K562 (cell line): Measurements from ENCODE around the gene RPL14. TPM values are rescaled to one million over a fixed set of nuclear protein-coding genes. Genes with fewer than 3 reads are reported as not detected.

Experiments
- BMI1 ChIP-seq: fragments of 150-350 bp; IDR thresholded peaks from 2 replicates; pipeline ENCODE4 v1.6.1; 2014; ENCODE audit warnings: low read length
- FOS ChIP-seq: IDR thresholded peaks from 3 replicates; pipeline ENCODE4 v1.6.1; 2011; ENCODE audit not compliant: insufficient read length; ENCODE audit errors: extremely low read depth
- HDAC8 ChIP-seq: fragments of 450-650 bp; IDR thresholded peaks from 2 replicates; pipeline ENCODE4 v1.6.1; 2016; ENCODE audit warnings: mild to moderate bottlenecking, missing genetic modification characterization, moderate library complexity, missing compliant biosample characterization
- HDGF ChIP-seq: fragments of 450-650 bp; IDR thresholded peaks from 2 replicates; pipeline ENCODE4 v1.6.1; 2016
- KDM4B ChIP-seq, 2 experiments: fragments of 450-650 bp in 1 of 2; sonication (generic) in 1 of 2; IDR thresholded peaks; 2 replicates each; pipeline ENCODE4 v1.6.1; 2016 to 2017; ENCODE audit warnings: borderline replicate concordance in 2 of 2, antibody characterized with exemption in 1 of 2, low read depth in 1 of 2, mild to moderate bottlenecking in 1 of 2
- MEF2D ChIP-seq: conservative IDR thresholded peaks from 2 replicates; pipeline ENCODE4 v1.6.1; 2016; ENCODE audit warnings: low read depth, missing genetic modification characterization, missing compliant biosample characterization
- MYC ChIP-seq, 2 experiments: fragments of 250-450 bp in 1 of 2; sonication (Bioruptor Pico) in 1 of 2; IDR thresholded peaks; 2 replicates each; pipeline versions ENCODE4 v1.5.1 to v1.6.1; 2012 to 2021; ENCODE audit warnings: low read depth in 2 of 2, borderline replicate concordance in 1 of 2, improper control_type of control experiment in 1 of 2, low read length in 1 of 2, mild to moderate bottlenecking in 1 of 2, moderate library complexity in 1 of 2
- NCOA1 ChIP-seq: fragments of 450-650 bp; IDR thresholded peaks from 2 replicates; pipeline ENCODE4 v1.6.1; 2016; ENCODE audit warnings: low read depth
- RAD21 ChIP-seq, 2 experiments: fragments of 250-450 bp in 1 of 2; fragments of 450-650 bp in 1 of 2; sonication (Bioruptor Pico) in 1 of 2; formaldehyde crosslinking in 1 of 2; IDR thresholded peaks in 1 of 2; conservative IDR thresholded peaks in 1 of 2; 2 replicates each; pipeline versions ENCODE4 v1.4.0 to v1.8.0; 2020 to 2022; ENCODE audit warnings: mild to moderate bottlenecking in 2 of 2, moderate library complexity in 1 of 2
- SAFB2 ChIP-seq: fragments of 200-400 bp; formaldehyde crosslinking; IDR thresholded peaks from 2 replicates; pipeline ENCODE4 v1.6.1; 2018; ENCODE audit warnings: borderline replicate concordance, low read length, low read depth, moderate library complexity; ENCODE audit not compliant: severe bottlenecking
- TAF15 ChIP-seq: fragments of 200-400 bp; formaldehyde crosslinking; IDR thresholded peaks from 2 replicates; pipeline ENCODE4 v1.6.1; 2017; ENCODE audit warnings: mild to moderate bottlenecking, low read depth, low read length, moderate library complexity
- XRCC3 ChIP-seq: fragments of 450-650 bp; IDR thresholded peaks from 2 replicates; pipeline ENCODE4 v1.6.1; 2017; ENCODE audit warnings: mild to moderate bottlenecking, moderate library complexity
- ZNF586 ChIP-seq: fragments of 450-650 bp; formaldehyde crosslinking; conservative IDR thresholded peaks from 2 replicates; pipeline ENCODE4 v1.4.0; 2020; ENCODE audit warnings: mild to moderate bottlenecking, moderate library complexity
- ZNF75A ChIP-seq: fragments of 450-650 bp; formaldehyde crosslinking; IDR thresholded peaks from 2 replicates; pipeline ENCODE4 v1.4.0; 2020; ENCODE audit warnings: mild to moderate bottlenecking
- ZNF785 ChIP-seq: fragments of 250-450 bp; sonication (Bioruptor Pico); IDR thresholded peaks from 2 replicates; pipeline ENCODE4 v1.4.0; 2020; ENCODE audit warnings: mild to moderate bottlenecking
- polyA plus RNA-seq, 8 experiments: library from polyadenylated mRNA; depleted of rRNA in 4 of 8; stranded (reverse) in 5 of 8; unstranded in 3 of 8; fragments of >200 nt; fragmentation: Nextera tagmentation in 2 of 8; fragmentation: Illumina TruSeq in 1 of 8; extraction: Ambion mirVana in 2 of 8; extraction: Trizol in 1 of 8; gene quantifications; 2 replicates each; pipeline versions ENCODE4 v1.2.1 to v1.2.3, GENCODE V29; 2011 to 2014; ENCODE audit warnings: inconsistent platforms in 1 of 8, missing spikeins in 1 of 8
- total RNA-seq, 7 experiments: library from RNA; depleted of rRNA in 6 of 7; stranded (reverse); fragments of >200 nt in 6 of 7; fragmentation: Illumina TruSeq in 2 of 7; extraction: Trizol in 2 of 7; gene quantifications; 2 replicates each; pipeline versions ENCODE4 v1.2.1 to v1.2.3, GENCODE V29; 2011 to 2021; ENCODE audit warnings: low replicate concordance in 1 of 7
- TF ChIP-seq, protein P1 (sequence below), 2 experiments: fragments of 200-800 bp in 1 of 2; sonication (Bioruptor generic) in 1 of 2; sonication (generic) in 1 of 2; formaldehyde crosslinking in 1 of 2; IDR thresholded peaks in 1 of 2; conservative IDR thresholded peaks in 1 of 2; 2 replicates each; pipeline versions ENCODE4 v1.5.0 to v1.6.1; 2016 to 2020; ENCODE audit warnings: missing compliant biosample characterization in 1 of 2, missing genetic modification characterization in 1 of 2, missing genetic modification reagents in 1 of 2
- TF ChIP-seq, protein P2 (sequence below), 2 experiments: fragments of 450-650 bp; conservative IDR thresholded peaks; 2 replicates each; pipeline ENCODE4 v1.6.1; 2017; ENCODE audit warnings: mild to moderate bottlenecking in 2 of 2, moderate library complexity in 2 of 2
- TF ChIP-seq, protein P3 (sequence below): fragments of 450-650 bp; IDR thresholded peaks from 2 replicates; pipeline ENCODE4 v1.6.1; 2014; ENCODE audit warnings: low read depth, mild to moderate bottlenecking, moderate library complexity, borderline replicate concordance
- TF ChIP-seq, protein P4 (sequence below): fragments of 250-450 bp; sonication (Bioruptor Pico); IDR thresholded peaks from 2 replicates; pipeline ENCODE4 v1.4.0; 2020; ENCODE audit warnings: borderline replicate concordance

The RPL14 gene
- total and polyA plus RNA-seq, 9 of the 15 experiments (the other 6 are each of a cell fraction or from before 2014, with no cell fraction given): 851 to 4,649 (median 2,133) TPM

DNA sequence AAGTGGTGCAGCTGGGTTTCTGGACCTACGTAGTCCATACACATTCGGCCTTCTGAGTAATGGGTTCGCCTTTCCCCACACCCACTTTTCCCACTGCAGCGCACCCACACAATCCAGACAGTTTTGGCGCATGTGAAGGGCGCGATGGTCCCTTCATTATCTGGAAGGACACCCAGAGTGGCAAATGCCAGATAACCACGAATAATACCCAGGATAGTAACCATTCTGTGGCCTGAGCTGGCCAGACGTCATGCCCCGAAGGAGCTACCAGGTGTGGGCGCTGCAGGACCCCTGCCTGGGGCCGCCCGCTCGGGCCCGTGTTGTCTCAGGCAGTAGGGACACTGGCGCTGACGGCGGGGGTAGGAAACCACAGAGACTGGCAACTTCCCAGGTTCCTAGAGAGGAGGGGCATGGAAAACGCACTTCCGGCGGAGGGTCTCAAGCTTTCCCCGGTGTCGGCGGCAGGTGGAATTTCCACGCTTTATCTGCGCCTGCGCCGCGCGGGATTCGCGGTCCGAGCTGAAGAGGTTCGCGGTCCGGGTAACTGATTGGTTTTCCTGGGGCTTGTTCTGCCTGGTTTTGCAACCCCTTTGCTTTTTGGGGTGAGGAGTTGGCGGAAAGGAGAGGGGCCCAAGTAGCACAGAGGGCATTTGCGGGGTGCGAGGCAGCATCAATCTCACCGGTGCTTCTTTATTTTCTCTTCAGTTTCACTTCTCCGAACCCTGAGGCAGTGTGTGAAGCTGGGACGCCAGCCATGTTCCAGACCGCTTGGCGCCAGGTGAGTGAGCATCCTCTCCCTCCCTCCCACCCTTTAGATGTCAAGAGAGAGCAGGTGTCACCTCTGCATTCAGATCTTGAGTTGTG lies 48.7 kb downstream of the RPL14 start, which contains the start of gene ZNF620 (continued):
- TF ChIP-seq, protein P1, sequence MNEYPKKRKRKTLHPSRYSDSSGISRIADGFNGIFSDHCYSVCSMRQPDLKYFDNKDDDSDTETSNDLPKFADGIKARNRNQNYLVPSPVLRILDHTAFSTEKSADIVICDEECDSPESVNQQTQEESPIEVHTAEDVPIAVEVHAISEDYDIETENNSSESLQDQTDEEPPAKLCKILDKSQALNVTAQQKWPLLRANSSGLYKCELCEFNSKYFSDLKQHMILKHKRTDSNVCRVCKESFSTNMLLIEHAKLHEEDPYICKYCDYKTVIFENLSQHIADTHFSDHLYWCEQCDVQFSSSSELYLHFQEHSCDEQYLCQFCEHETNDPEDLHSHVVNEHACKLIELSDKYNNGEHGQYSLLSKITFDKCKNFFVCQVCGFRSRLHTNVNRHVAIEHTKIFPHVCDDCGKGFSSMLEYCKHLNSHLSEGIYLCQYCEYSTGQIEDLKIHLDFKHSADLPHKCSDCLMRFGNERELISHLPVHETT (CRISPR knock-in tag; conservative IDR thresholded peaks at IDR 0.05 in 1 of 2, IDR thresholded peaks at IDR 0.05 in 1 of 2): no peak
- peak in 1 of 2 experiments; percentile 53; a peak in 2 of 4 replicates for TF ChIP-seq RAD21 (CRISPR knock-in tag; conservative IDR thresholded peaks at IDR 0.05 in 1 of 2, IDR thresholded peaks at IDR 0.05 in 1 of 2)
- TF ChIP-seq KDM4B (IDR thresholded peaks at IDR 0.05; ENCODE audit: borderline replicate concordance in 2 of 2, low read depth in 1 of 2): peak in 1 of 2 experiments; percentile 67; a peak in 1 of 4 replicates
- no peak for TF ChIP-seq ZNF785 (CRISPR knock-in tag)
- TF ChIP-seq ZNF586 (CRISPR knock-in tag): no peak
- peak; percentile 53 for TF ChIP-seq MYC (IDR thresholded peaks at IDR 0.05; ENCODE audit: low read depth, low read length)
- TF ChIP-seq MYC (CRISPR knock-in tag; IDR thresholded peaks at IDR 0.05; ENCODE audit: borderline replicate concordance, low read depth): no peak
- TF ChIP-seq BMI1: no peak
- TF ChIP-seq, protein P2, sequence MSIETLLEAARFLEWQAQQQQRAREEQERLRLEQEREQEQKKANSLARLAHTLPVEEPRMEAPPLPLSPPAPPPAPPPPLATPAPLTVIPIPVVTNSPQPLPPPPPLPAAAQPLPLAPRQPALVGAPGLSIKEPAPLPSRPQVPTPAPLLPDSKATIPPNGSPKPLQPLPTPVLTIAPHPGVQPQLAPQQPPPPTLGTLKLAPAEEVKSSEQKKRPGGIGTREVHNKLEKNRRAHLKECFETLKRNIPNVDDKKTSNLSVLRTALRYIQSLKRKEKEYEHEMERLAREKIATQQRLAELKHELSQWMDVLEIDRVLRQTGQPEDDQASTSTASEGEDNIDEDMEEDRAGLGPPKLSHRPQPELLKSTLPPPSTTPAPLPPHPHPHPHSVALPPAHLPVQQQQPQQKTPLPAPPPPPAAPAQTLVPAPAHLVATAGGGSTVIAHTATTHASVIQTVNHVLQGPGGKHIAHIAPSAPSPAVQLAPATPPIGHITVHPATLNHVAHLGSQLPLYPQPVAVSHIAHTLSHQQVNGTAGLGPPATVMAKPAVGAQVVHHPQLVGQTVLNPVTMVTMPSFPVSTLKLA (conservative IDR thresholded peaks at IDR 0.05): peak in 1 of 2 experiments; percentile 59; a peak in 2 of 4 replicates
- no peak for TF ChIP-seq HDAC8 (tag)
- TF ChIP-seq NCOA1: no peak
- TF ChIP-seq HDGF: no peak
- no peak for TF ChIP-seq ZNF75A
- TF ChIP-seq FOS: no peak
- TF ChIP-seq MEF2D (tag): no peak
- TF ChIP-seq SAFB2: no peak
- no peak for TF ChIP-seq TAF15
- TF ChIP-seq, protein P3, sequence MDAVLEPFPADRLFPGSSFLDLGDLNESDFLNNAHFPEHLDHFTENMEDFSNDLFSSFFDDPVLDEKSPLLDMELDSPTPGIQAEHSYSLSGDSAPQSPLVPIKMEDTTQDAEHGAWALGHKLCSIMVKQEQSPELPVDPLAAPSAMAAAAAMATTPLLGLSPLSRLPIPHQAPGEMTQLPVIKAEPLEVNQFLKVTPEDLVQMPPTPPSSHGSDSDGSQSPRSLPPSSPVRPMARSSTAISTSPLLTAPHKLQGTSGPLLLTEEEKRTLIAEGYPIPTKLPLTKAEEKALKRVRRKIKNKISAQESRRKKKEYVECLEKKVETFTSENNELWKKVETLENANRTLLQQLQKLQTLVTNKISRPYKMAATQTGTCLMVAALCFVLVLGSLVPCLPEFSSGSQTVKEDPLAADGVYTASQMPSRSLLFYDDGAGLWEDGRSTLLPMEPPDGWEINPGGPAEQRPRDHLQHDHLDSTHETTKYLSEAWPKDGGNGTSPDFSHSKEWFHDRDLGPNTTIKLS: peak; percentile 59; the same call in 1 of the 2 replicates
- no peak for TF ChIP-seq XRCC3
- TF ChIP-seq, protein P4, sequence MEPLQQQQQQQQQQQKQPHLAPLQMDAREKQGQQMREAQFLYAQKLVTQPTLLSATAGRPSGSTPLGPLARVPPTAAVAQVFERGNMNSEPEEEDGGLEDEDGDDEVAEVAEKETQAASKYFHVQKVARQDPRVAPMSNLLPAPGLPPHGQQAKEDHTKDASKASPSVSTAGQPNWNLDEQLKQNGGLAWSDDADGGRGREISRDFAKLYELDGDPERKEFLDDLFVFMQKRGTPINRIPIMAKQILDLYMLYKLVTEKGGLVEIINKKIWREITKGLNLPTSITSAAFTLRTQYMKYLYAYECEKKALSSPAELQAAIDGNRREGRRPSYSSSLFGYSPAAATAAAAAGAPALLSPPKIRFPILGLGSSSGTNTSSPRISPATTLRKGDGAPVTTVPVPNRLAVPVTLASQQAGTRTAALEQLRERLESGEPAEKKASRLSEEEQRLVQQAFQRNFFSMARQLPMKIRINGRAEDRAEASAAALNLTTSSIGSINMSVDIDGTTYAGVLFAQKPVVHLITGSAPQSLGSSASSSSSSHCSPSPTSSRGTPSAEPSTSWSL (CRISPR knock-in tag): no peak
